ENCODE results near the gene DIAPH2.

Gene DIAPH2

DNA sequence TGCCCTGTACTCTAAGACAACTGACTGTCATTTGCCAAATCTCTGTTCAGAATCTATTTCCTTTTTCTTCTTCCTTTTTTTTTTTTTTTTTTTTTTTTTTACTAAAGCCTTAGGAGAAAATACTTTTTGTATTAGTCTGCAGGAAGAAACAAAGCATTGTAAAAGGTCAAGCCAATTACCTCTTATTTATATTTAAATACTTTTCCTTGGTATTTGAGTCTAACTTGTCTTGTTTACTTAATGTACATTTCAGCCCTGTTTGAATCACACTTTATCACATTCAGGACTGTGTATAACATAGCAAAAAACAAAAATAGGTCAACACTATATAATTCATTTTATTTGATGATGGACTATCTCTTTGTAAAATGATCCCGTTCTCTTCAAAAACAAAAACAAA is 461.3 kb downstream of the DIAPH2 start:
- no CpG with 5 or more reads among the region's 1 CpG for WGBS, 2 experiments (ENCODE audit: insufficient coverage in 2 of 2)
- Histone ChIP-seq H3K4me3 (ENCODE audit: extremely low read depth, insufficient read depth, low read length, poor library complexity, severe bottlenecking) (no peak overlapping the region), H3K36me3 (ENCODE audit: control insufficient read depth, insufficient read depth, low read length) (no peaks in the 10 kb centered on the region), H3K4me1 (ENCODE audit: control insufficient read depth, insufficient read depth, low read length, poor library complexity, severe bottlenecking) (no peaks in the 10 kb centered on the region), H3K9me3 (ENCODE audit: control insufficient read depth, low read length) (no peaks in the 10 kb centered on the region), H3K27ac (ENCODE audit: low read depth, low read length, severe bottlenecking) (no peak overlapping the region)

DNA sequence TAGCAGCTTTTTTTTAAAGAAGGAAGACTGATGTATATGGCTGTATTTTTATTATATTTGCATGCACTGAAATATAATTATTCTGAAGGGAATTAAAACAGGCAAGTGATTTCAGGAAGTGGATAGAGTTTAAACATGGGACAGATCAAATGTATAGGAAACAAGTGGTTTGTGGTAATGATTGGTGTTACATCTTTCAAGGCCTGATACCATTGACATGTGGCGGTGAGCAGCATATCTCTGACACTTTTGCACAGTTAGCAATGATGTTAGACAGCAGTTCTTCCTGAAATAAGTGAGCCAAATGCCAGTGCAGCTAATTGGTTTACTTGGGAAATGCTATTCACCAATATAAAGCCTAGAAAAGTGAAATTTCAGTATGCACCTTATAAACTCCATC is 471.2 kb downstream of the DIAPH2 start:
- H3K4me1 ChIP-seq (ENCODE audit: control insufficient read depth, insufficient read depth, low read length, poor library complexity, severe bottlenecking): peaks cover 7% of the 10 kb centered on the region
- WGBS, 2 experiments (ENCODE audit: insufficient coverage in 2 of 2): 100% methylated on average over 1 of the region's 1 CpG
- no peak overlapping the region for H3K27ac ChIP-seq (ENCODE audit: low read depth, low read length, severe bottlenecking)
- no peak overlapping the region for H3K4me3 ChIP-seq (ENCODE audit: extremely low read depth, insufficient read depth, low read length, poor library complexity, severe bottlenecking)
- no peaks in the 10 kb centered on the region for H3K9me3 ChIP-seq (ENCODE audit: control insufficient read depth, low read length)
- H3K36me3 ChIP-seq (ENCODE audit: control insufficient read depth, insufficient read depth, low read length): no peaks in the 10 kb centered on the region

DNA sequence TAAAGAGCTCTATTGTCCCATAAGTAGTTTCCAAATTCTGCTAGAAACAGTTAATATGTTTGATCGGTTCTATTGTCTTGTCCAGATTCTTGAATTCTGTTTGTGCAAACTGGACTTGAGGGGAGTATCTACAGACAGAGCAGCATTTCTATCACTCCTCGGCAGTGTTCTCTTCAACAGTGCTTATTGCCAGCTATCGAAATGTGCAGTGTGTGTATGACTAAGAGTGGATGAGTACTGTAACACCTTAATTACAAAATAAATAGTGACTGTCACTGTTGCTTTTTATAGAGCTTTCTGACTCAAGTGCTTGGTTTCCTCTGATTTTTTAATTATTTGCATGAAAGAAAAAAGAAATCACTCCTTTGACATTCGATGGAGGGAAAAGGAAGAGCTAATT is 473.6 kb downstream of the DIAPH2 start:
- Histone ChIP-seq H3K4me3 (ENCODE audit: extremely low read depth, insufficient read depth, low read length, poor library complexity, severe bottlenecking) (no peak overlapping the region), H3K9me3 (ENCODE audit: control insufficient read depth, low read length) (no peaks in the 10 kb centered on the region), H3K27ac (ENCODE audit: low read depth, low read length, severe bottlenecking) (no peak overlapping the region), H3K4me1 (ENCODE audit: control insufficient read depth, insufficient read depth, low read length, poor library complexity, severe bottlenecking) (peaks cover 7% of the 10 kb centered on the region), H3K36me3 (ENCODE audit: control insufficient read depth, insufficient read depth, low read length) (no peaks in the 10 kb centered on the region)
- WGBS, 2 experiments (ENCODE audit: insufficient coverage in 2 of 2): no CpG with 5 or more reads among the region's 4 CpGs

DNA sequence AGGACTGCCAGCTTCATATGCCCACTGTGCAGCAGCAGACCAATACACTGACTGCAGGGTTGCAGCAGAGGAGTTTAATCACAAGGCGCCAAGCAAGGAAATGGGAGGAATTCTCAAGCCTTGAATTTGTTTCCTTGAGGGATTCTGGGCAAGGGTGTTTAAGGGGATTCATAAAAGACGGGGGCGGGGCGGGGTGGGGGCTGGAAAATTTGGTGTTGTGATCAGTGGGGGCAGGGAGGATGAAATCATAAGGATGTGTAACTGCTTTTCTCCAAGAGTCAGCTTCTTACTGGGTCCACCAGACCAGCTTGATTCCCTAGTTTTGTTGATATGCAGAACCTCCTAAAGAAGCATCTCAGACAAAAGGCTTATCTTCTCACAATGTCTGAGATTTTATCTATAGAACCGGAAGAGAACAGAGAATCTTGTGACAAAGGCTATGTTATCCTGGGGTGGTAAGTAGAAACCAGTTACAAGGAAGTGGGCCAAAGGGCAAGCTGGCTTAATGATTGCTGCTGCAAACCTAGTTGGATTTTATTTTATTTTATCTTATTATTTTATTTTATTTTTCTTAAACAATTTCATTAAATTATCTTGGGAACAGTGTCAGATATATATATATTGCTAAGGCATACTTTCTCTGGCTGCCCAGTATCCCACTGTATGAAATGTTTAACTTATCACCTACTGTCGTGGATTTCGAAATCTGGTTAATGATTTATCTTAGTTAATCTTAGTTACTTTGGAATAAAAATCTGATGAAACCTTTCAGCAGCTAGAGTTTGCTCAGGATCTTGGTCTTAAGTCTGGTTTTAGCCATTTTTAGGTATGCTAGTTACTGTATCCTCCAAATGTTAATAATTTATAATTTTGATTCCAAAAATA is 475.5 kb downstream of the DIAPH2 start:
- Histone ChIP-seq H3K9me3 (ENCODE audit: control insufficient read depth, low read length) (no peaks in the 10 kb centered on the region), H3K27ac (ENCODE audit: low read depth, low read length, severe bottlenecking) (peak overlapping the region; percentile 57), H3K4me1 (ENCODE audit: control insufficient read depth, insufficient read depth, low read length, poor library complexity, severe bottlenecking) (peaks cover 7% of the 10 kb centered on the region), H3K36me3 (ENCODE audit: control insufficient read depth, insufficient read depth, low read length) (no peaks in the 10 kb centered on the region), H3K4me3 (ENCODE audit: extremely low read depth, insufficient read depth, low read length, poor library complexity, severe bottlenecking) (no peak overlapping the region)
- no CpG with 5 or more reads among the region's 7 CpGs for WGBS, 2 experiments (ENCODE audit: insufficient coverage in 2 of 2)

DNA sequence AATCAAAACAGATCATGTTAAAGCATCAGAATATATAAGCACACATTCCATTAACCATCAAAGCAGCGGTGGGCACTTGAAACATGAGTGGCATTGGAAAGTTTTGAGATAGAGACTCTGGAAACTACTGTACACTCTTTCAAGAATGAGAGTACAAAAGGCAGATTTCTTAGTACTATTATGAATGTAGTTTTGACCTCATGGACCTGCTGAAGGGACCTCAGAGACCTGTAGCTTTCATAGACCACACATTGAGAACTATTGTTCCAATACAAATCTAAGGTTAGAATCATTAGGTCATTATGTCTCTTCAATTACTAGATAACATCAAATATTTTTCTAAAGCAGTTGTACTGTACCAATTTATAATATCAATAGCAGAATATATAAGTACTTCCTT is 482.7 kb downstream of the DIAPH2 start:
- no peaks in the 10 kb centered on the region for H3K9me3 ChIP-seq (ENCODE audit: control insufficient read depth, low read length)
- WGBS, 2 experiments (ENCODE audit: insufficient coverage in 2 of 2): no CpG with 5 or more reads among the region's 1 CpG
- H3K4me1 ChIP-seq (ENCODE audit: control insufficient read depth, insufficient read depth, low read length, poor library complexity, severe bottlenecking): no peaks in the 10 kb centered on the region
- no peak overlapping the region for H3K4me3 ChIP-seq (ENCODE audit: extremely low read depth, insufficient read depth, low read length, poor library complexity, severe bottlenecking)
- no peak overlapping the region for H3K27ac ChIP-seq (ENCODE audit: low read depth, low read length, severe bottlenecking)
- H3K36me3 ChIP-seq (ENCODE audit: control insufficient read depth, insufficient read depth, low read length): no peaks in the 10 kb centered on the region

DNA sequence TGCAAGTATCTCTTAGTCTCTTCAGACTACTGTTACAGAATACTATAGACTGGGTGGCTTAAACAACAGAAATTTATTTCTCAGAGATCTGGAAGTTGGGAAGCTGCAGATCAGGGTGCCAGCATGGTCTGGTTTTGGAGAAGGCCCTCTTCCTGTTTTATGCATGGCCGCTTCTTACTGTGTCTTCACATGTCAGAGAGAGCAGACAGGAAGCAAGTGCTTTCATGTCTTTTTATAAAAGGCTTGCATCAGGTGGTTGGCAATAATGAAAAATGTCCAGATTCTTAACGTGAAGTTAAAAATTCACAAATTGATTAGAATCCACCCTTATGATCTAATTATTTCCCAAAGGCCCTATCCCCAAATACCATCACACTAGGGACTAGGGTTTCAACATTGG is 484.0 kb downstream of the DIAPH2 start:
- Histone ChIP-seq H3K9me3 (ENCODE audit: control insufficient read depth, low read length) (no peaks in the 10 kb centered on the region), H3K4me3 (ENCODE audit: extremely low read depth, insufficient read depth, low read length, poor library complexity, severe bottlenecking) (no peak overlapping the region), H3K27ac (ENCODE audit: low read depth, low read length, severe bottlenecking) (no peak overlapping the region), H3K36me3 (ENCODE audit: control insufficient read depth, insufficient read depth, low read length) (no peaks in the 10 kb centered on the region), H3K4me1 (ENCODE audit: control insufficient read depth, insufficient read depth, low read length, poor library complexity, severe bottlenecking) (no peaks in the 10 kb centered on the region)
- no CpG with 5 or more reads among the region's 2 CpGs for WGBS, 2 experiments (ENCODE audit: insufficient coverage in 2 of 2)

DNA sequence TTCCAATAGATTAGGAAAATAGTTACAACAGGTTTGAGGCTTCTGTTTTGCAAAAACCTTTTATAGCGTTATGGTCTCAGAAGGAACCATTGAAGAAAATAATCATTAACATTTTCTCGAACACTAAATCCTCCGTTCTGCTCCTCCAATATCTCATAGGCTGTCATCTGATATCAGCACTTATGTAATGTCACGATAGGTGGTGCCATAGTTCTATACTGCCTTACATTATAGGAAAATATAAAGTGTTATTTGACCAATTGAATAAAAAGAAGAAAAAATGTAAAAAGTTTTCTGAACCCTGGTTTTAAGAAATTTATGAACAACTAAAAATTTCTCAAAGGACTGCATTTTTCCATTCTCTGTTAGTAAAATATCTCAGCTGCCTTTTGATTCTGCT is 490.5 kb downstream of the DIAPH2 start:
- Histone ChIP-seq H3K9me3 (ENCODE audit: control insufficient read depth, low read length) (no peaks in the 10 kb centered on the region), H3K4me1 (ENCODE audit: control insufficient read depth, insufficient read depth, low read length, poor library complexity, severe bottlenecking) (no peaks in the 10 kb centered on the region), H3K36me3 (ENCODE audit: control insufficient read depth, insufficient read depth, low read length) (no peaks in the 10 kb centered on the region), H3K4me3 (ENCODE audit: extremely low read depth, insufficient read depth, low read length, poor library complexity, severe bottlenecking) (no peak overlapping the region), H3K27ac (ENCODE audit: low read depth, low read length, severe bottlenecking) (no peak overlapping the region)
- WGBS, 2 experiments (ENCODE audit: insufficient coverage in 2 of 2): no CpG with 5 or more reads among the region's 4 CpGs

DNA sequence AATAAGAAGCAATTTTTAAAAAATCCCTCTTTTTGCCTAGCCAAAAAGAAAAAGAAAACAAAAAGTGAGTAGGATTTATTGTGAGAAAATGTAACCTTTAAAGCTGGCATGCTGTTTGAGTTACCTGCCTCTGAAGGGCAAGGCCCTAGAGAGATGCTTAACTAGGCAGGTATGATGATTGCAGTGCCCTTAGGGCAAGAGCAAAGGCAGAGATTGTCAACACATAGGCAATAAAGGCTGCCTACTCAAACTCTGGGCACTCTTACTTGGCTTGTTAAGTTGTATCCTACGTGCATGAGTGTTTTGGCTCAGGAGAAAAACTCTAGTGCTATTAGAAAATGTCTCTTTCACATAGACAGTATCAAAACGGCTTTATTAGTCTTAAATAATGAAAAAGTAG is 505.0 kb downstream of the DIAPH2 start:
- H3K27ac ChIP-seq (ENCODE audit: low read depth, low read length, severe bottlenecking): no peak overlapping the region
- H3K4me3 ChIP-seq (ENCODE audit: extremely low read depth, insufficient read depth, low read length, poor library complexity, severe bottlenecking): no peak overlapping the region
- no peaks in the 10 kb centered on the region for H3K4me1 ChIP-seq (ENCODE audit: control insufficient read depth, insufficient read depth, low read length, poor library complexity, severe bottlenecking)
- no peaks in the 10 kb centered on the region for H3K36me3 ChIP-seq (ENCODE audit: control insufficient read depth, insufficient read depth, low read length)
- no peaks in the 10 kb centered on the region for H3K9me3 ChIP-seq (ENCODE audit: control insufficient read depth, low read length)
- WGBS, 2 experiments (ENCODE audit: insufficient coverage in 2 of 2): no CpG with 5 or more reads among the region's 2 CpGs

DNA sequence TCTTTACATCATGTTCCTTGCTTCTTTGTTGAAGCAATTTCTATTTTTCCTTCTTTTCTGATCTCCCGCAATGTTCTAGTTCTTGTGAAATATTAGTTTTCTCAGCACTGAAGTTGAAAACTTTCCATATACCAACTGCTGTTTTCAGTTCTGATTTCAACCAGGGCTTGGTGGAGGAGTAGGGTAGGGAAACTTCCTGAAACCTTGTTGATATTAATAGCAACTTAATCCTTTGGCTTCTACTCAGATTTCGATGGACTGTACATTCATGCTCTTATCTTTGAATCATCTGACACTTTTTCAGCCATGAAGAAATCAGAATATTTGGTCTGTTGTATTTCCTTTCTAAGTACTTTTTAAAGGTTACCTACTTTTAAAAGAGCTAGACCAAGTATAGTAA is 514.9 kb downstream of the DIAPH2 start:
- H3K27ac ChIP-seq (ENCODE audit: low read depth, low read length, severe bottlenecking): no peak overlapping the region
- H3K9me3 ChIP-seq (ENCODE audit: control insufficient read depth, low read length): no peaks in the 10 kb centered on the region
- WGBS, 2 experiments (ENCODE audit: insufficient coverage in 2 of 2): no CpG with 5 or more reads among the region's 2 CpGs
- no peak overlapping the region for H3K4me3 ChIP-seq (ENCODE audit: extremely low read depth, insufficient read depth, low read length, poor library complexity, severe bottlenecking)
- H3K4me1 ChIP-seq (ENCODE audit: control insufficient read depth, insufficient read depth, low read length, poor library complexity, severe bottlenecking): no peaks in the 10 kb centered on the region
- H3K36me3 ChIP-seq (ENCODE audit: control insufficient read depth, insufficient read depth, low read length): no peaks in the 10 kb centered on the region

DNA sequence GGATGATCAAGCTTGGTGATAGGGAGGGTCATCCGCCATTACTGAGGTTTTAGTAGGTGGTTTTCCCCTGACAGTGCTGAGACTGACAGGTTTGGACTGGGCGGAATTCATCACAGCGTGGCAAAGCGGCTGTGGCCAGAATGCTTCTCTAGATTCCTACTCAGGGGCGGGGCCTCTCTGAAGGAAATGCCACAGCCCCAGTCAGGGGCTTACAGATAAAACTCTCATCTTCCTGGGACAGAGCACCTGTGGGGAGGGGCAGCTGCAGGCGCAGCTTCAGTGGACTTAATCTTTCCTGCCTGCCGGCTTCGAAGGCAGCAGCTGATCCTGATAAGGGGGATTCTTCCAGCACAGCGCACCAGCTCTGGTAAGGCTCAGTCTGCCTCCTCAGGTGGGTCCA is 515.8 kb downstream of the DIAPH2 start:
- Histone ChIP-seq H3K36me3 (ENCODE audit: control insufficient read depth, insufficient read depth, low read length) (no peaks in the 10 kb centered on the region), H3K9me3 (ENCODE audit: control insufficient read depth, low read length) (no peaks in the 10 kb centered on the region), H3K4me3 (ENCODE audit: extremely low read depth, insufficient read depth, low read length, poor library complexity, severe bottlenecking) (no peak overlapping the region), H3K4me1 (ENCODE audit: control insufficient read depth, insufficient read depth, low read length, poor library complexity, severe bottlenecking) (no peaks in the 10 kb centered on the region), H3K27ac (ENCODE audit: low read depth, low read length, severe bottlenecking) (no peak overlapping the region)
- WGBS, 2 experiments (ENCODE audit: insufficient coverage in 2 of 2): 60 to 89% methylated on average over 1 to 3 of the region's 9 CpGs

DNA sequence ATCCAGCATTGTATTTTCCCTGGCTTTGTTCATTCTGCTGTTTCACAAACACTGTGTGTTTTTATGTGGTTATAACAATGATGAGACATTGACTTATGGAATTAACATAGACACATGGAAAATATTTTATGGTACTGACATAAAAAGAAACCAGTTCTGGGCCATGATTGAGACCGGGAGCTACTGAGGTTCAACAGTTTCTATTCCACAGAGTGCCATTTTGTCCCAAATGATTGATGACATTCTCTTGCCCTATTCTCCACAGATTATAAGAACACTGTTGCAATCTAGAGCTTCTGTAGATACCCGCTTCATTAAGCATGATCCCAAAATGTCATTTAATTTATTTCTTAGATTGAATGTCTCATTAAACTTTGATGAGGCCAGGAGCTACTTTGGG is 525.9 kb downstream of the DIAPH2 start:
- Histone ChIP-seq H3K36me3 (ENCODE audit: control insufficient read depth, insufficient read depth, low read length) (no peaks in the 10 kb centered on the region), H3K9me3 (ENCODE audit: control insufficient read depth, low read length) (no peaks in the 10 kb centered on the region), H3K4me1 (ENCODE audit: control insufficient read depth, insufficient read depth, low read length, poor library complexity, severe bottlenecking) (no peaks in the 10 kb centered on the region), H3K4me3 (ENCODE audit: extremely low read depth, insufficient read depth, low read length, poor library complexity, severe bottlenecking) (no peak overlapping the region), H3K27ac (ENCODE audit: low read depth, low read length, severe bottlenecking) (no peak overlapping the region)
- 67% methylated on average over 1 of the region's 2 CpGs; no CpG with 5 or more reads in 1 of the 2 experiments for WGBS, 2 experiments (ENCODE audit: insufficient coverage in 2 of 2)
